NCI-H2107 treated with DMSO at 0.1 percent for 48 hours (cell line): ENCODE data around the gene GATAD2B.
"Not testable (repeated sequence)": the region's sequence is repeated elsewhere in the genome, so short reads cannot be mapped to it uniquely, and the experiment has no call there.

Source experiments
- DNase-seq: peaks from one replicate; lab custom pipeline; 2025; ENCODE audit not compliant: unreplicated experiment; lab: John Stamatoyannopoulos, UW

The GATAD2B gene

GRCh38 chr1:153844349-153844748 is 78.4 kb downstream of the GATAD2B start:
- not testable (repeated sequence) for DNase-seq

- peak; percentile 88 for DNase-seq
Observed at GRCh38 chr1:153842006-153842471, 80.7 kb downstream of the GATAD2B start.

DNA sequence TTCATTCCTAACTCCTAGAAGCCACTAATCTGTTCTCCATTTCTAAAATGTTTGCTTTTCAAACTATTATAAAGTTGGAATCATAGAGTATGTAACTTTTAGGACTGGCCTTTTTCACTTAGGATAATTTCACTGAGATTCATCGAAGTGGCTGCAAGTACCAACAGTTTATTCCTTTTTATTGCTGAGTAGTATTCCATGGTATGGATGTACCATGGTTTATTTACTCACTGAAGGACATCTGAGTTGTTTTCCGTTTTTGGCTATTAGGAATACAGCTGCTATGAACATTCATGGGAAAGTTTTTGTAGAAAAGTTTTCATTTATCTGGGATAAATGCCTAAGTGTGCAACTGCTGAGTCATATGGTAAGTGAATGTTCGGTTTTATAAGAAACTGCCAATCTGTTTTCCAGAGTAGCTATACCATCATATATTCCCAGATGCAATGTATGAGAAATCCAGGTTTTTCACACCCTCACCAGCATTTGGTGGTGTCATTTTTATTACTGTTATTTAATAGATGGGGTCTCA is 81.2 kb downstream of the GATAD2B start:
- no peak for DNase-seq

GRCh38 chr1:153840774-153841173 is 82.0 kb downstream of the GATAD2B start:
- DNase-seq = not testable (repeated sequence)

- not testable (repeated sequence) for DNase-seq
Observed at GRCh38 chr1:153833968-153834367, 88.8 kb downstream of the GATAD2B start.

DNA sequence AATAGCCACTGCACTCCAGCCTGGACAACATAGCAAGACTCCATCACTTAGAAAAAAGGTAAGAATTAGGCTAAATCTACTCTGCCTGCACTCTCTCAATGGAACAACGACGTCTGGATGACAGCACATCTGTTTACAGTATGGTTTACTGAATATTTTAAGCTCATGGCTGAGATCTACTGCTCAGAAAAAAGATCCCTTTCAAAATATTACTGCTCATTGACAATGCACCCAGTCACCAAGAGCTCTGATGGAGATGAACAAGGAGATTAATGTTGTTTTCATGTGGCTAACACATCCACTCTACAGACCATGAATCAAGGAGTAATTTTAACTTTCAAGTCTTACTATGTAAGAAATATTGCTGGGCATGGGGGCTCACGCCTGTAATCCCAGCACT is 89.6 kb downstream of the GATAD2B start:
- no peak for DNase-seq

- no peak for DNase-seq
Observed at GRCh38 chr1:153832293-153832692, 90.5 kb downstream of the GATAD2B start.

- no peak for DNase-seq
Observed at GRCh38 chr1:153831026-153831425, 91.7 kb downstream of the GATAD2B start.

DNA sequence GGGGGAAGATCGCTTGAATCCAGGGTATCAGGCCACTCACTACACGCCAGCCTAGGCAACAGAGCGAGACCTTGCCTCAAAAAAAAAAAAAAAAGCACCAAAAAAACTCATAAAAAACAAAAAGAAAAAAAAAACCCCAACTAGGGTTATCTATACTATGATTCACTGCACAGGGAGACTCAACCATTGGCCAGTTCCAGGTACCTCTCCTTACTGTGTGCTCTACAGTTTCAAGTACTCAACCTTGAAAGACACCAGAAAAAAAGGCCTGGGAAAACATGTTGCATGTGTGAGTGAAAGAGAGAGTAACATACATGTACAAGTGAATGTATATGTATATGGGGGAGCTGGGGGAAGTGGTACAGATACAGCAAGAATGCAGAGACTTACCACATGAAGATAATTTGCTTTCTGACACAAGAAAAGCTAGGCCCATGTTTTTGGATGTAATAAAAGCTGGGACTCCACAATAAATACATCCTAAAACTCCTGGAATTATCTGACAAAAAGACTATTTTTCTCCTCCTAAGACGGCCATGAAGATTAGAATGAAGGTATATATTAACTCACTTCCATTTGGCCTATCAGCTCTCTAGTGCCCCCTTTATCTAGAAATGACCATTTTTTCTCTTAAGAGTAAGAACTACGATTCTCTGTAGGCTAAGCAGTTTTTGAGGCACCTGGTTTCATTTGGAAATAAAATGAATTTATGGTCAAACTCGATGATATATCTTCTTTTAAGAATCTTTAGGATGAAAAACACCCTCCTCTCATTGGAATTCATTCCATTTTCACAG is 95.4 kb downstream of the GATAD2B start:
- DNase-seq = no peak

DNA sequence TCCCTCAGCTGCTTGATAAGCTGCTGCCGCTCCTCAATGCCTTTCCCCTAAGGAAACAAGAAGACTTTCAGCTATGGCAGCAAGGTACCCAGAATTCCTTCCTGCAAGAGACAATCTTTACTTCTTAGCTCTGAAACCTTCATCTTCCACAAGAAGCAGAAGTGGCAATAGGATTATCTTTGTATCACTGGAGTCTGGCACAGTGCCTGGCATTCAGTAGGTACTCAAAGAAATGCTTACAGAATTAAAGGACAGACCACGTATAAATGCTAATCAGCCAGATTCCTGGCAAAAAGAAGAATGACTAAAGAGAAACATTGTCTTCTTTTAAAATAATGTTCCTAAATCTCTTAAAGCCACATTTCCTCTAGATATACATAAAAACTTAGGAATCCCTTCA is 103.9 kb downstream of the GATAD2B start:
- DNase-seq = no peak

- no peak for DNase-seq
Observed at GRCh38 chr1:153816283-153816889, 106.4 kb downstream of the GATAD2B start.

DNA sequence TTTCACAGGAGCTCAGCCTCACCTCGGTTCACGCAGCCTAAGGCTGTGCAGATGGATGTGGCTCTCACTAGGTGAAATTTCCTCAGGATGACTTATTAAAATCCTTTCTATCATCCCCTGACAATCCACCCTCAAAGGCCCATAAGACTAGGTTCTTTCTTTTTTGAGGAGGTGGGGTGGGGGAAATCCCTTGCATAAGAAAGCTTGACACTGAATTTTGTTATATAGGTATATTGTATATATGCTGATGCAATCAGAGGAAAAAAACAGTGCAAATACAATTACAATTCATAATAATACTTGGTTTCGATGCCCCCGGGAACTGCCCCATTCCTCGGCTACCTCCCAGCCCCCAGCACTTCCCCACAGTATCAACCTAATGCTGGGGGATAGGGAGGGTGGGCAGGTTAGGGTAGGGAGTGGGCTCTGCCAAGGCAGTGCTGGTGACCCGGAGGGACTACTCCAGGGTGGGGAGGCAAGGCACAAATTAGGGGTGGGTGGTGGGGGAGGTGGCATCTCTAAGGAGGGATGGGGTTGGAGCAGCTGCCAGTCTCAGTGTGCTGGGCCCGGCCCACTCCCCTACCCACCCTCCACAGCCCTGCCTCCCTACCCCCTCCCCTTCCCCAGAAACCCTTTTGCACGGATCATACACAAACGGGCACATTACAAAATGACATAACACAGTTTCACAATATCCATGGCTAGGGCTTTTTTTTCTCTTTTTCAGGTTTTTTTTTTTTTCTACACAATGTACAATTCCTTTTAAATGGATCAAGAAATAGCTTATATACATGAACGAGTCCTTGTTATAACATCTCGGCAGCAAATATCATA is 116.7 kb downstream of the GATAD2B start:
- DNase-seq = no peak

- DNase-seq = peak; percentile 68
Observed at GRCh38 chr1:153805042-153805745, 117.6 kb downstream of the GATAD2B start.

DNA sequence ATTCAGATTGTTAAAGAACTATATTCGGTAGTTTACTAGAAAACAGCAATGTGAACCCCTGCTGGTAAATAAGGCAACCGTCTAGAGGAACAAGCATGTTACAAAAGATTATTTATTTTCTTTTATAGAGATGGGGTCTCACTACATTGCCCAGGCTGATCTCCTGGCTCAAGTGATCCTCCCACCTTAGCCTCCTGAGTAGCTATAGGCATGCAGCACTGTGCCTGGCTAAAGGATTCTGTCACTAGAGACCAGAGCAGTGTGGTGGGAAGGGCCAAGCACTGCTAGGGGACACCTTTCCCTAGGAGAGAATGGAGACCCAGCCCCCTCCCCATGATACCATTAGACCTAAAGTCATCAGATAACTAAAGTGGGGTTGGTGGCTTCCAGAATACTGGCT is 118.7 kb downstream of the GATAD2B start:
- no peak for DNase-seq

DNA sequence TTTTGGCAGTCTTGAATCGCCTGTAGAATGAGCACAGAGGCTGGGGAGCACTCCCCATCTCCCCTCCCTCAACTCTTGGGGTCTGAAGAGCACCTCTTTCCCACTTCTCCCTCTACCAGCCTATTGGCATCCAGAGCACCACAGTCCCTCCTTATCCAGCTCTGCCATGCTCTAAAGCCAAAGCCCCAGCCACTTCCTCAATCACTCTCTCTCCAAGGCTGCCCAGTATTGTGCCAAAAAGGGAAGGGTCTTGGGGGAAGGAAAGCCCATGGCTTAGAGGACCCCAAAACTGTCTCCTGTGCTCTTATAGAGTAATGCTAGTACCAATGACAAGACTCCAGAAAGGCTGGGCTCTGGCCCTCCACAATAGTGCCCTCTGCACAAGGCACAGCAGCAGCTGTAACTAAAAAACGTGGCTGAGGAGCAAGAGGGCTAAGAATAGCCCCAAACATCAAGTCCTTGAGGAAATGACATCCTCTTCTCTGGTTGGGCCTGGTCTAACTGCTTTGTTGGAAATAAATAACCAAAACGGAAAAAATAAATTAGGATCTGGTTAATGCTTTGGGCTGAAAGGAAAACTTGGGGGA is 119.2 kb downstream of the GATAD2B start:
- DNase-seq = no peak

DNA sequence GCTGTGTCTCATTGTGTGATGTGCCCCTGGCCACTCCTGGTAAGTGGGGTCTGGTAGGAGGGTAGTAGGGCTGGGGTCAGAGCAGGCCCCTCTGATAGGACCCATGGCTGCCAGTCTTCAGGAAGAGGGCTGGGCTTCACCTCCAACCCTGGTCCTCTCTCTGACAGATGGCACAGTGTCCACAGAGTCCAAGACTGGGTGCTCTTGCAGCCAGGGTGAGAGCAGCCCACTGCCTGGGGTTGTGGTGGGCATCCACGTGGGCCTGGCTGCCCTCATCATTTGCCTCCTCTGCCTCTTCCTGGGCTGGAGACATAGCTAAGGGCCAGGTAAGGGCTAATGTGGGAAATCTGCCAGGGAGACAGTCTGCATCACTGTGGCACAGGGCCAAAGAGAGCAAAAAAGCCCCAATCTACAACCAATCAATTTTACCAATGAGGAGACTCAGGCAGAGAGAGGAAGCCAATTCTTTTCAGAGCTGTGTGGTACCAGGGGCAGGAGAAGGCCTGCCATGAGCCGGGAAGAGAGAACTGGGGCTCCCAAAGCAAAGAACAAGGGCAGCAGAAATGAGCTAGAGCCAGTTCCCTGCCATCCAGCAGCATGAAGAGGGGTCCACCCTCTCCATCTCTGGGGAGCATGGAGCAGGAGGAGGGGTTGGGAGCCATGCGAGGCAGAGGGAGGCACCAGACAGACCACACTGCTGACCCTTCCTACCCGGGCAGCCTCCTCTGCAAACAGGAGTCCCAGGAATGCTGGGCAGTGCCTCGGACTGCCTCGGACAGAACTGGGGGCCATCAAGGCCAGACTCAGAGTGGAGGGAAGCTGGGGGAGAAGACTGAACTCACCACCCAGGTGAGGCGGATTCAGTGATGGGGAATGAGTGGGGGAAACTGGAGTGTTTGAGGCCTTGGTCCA is 120.7 kb downstream of the GATAD2B start:
- no peak for DNase-seq

GRCh38 chr1:153801028-153801625 is 121.6 kb downstream of the GATAD2B start:
- no peak for DNase-seq

- no peak for DNase-seq
Observed at GRCh38 chr1:153800516-153800915, 122.3 kb downstream of the GATAD2B start.
